SK-N-SH (cell line): ENCODE results near the gene CLDN9. TPM values are rescaled to one million over a fixed set of nuclear protein-coding genes. Genes with fewer than 3 reads are reported as not detected.
A peak's percentile ranks its signal among the peaks of the same experiment; 100 is the strongest.

Source experiments
- CTCF ChIA-PET: fragments of 300-600, 350-600 bp; formaldehyde crosslinking; extraction: SDS; loops from one replicate; lab custom pipeline; 2021; lab: Yijun Ruan, JAX
- POLR2A ChIA-PET: fragments of 350-600 bp; sonication (Branson Sonifier 250); formaldehyde crosslinking; extraction: SDS; loops from one replicate; lab custom pipeline; 2020; ENCODE audit warnings: antibody characterized with exemption, inconsistent platforms; lab: Yijun Ruan, JAX
- DNase-seq: peaks from one replicate; pipeline ENCODE4 v3.0.0; 2012
- H2AFZ ChIP-seq: fragments of 200-600 bp; sonication (generic); 2 replicates; pipeline ENCODE4 v1.8.1; 2016; ENCODE audit warnings: antibody characterized with exemption, mild to moderate bottlenecking, low read depth
- H3F3A ChIP-seq: fragments of 200-600 bp; sonication (generic); replicated peaks from 2 replicates; pipeline ENCODE3; 2016; ENCODE audit warnings: antibody characterized with exemption, mild to moderate bottlenecking; ENCODE audit not compliant: insufficient read depth
- H3K27ac ChIP-seq, 2 experiments: fragments of 200-500 bp in 1 of 2; fragments of 200-600 bp in 1 of 2; sonication (Bioruptor generic) in 1 of 2; sonication (generic), shearing (Covaris generic) in 1 of 2; 2 replicates each; pipeline versions ENCODE4 v1.5.1 to v1.6.1; 2014 to 2016; ENCODE audit warnings: low read depth in 2 of 2, inconsistent platforms in 1 of 2, low read length in 1 of 2, mild to moderate bottlenecking in 1 of 2, mixed read lengths in 1 of 2
- H3K27me3 ChIP-seq: fragments of 200-600 bp; sonication (generic), shearing (Covaris generic); 2 replicates; pipeline ENCODE4 v1.6.1; 2016; ENCODE audit warnings: mixed run types; ENCODE audit not compliant: insufficient read depth
- H3K36me3 ChIP-seq, 2 experiments: fragments of 200-500 bp in 1 of 2; fragments of 200-600 bp in 1 of 2; sonication (Bioruptor generic) in 1 of 2; sonication (generic) in 1 of 2; replicated peaks in 1 of 2; 2 replicates each; pipeline versions ENCODE3 to v1.5.1; 2014 to 2016; ENCODE audit warnings: low read length in 1 of 2, mild to moderate bottlenecking in 1 of 2; ENCODE audit not compliant: insufficient read depth in 2 of 2, control insufficient read depth in 1 of 2
- H3K4me1 ChIP-seq, 2 experiments: fragments of 200-500 bp in 1 of 2; fragments of 200-600 bp in 1 of 2; sonication (Bioruptor generic) in 1 of 2; sonication (generic), shearing (Covaris generic) in 1 of 2; 2 replicates each; pipeline versions ENCODE4 v1.5.1 to v1.6.1; 2014 to 2016; ENCODE audit warnings: low read depth in 1 of 2, low read length in 1 of 2, mixed run types in 1 of 2; ENCODE audit not compliant: insufficient read depth in 2 of 2, control insufficient read depth in 1 of 2
- H3K4me2 ChIP-seq: fragments of 200-600 bp; sonication (generic), shearing (Covaris generic); 2 replicates; pipeline ENCODE4 v1.6.1; 2017; ENCODE audit warnings: mixed run types
- H3K4me3 ChIP-seq, 2 experiments: fragments of 200-500 bp in 1 of 2; fragments of 200-600 bp in 1 of 2; sonication (Bioruptor generic) in 1 of 2; sonication (generic), shearing (Covaris generic) in 1 of 2; 2 replicates each; pipeline versions ENCODE4 v1.5.1 to v1.8.1; 2014 to 2016; ENCODE audit warnings: low read depth in 2 of 2, inconsistent platforms in 1 of 2, low read length in 1 of 2, mild to moderate bottlenecking in 1 of 2, mixed read lengths in 1 of 2, moderate library complexity in 1 of 2
- H3K79me2 ChIP-seq: fragments of 200-600 bp; sonication (generic); 2 replicates; pipeline ENCODE4 v1.8.1; 2017; ENCODE audit warnings: mild to moderate bottlenecking; ENCODE audit not compliant: insufficient read depth
- H3K9ac ChIP-seq: fragments of 200-600 bp; sonication (generic); 2 replicates; pipeline ENCODE4 v1.6.1; 2017; ENCODE audit warnings: mixed run types
- H3K9me2 ChIP-seq: fragments of 200-600 bp; sonication (generic); 2 replicates; pipeline ENCODE4 v1.6.1; 2017; ENCODE audit warnings: mixed run types
- H3K9me3 ChIP-seq: fragments of 200-600 bp; sonication (generic); 2 replicates; pipeline ENCODE4 v1.6.1; 2017; ENCODE audit warnings: mixed run types, mild to moderate bottlenecking, moderate library complexity
- H4K20me1 ChIP-seq: fragments of 200-600 bp; sonication (generic); 2 replicates; pipeline ENCODE4 v1.6.1; 2017; ENCODE audit warnings: mild to moderate bottlenecking, mixed run types; ENCODE audit not compliant: insufficient read depth
- CHD2 ChIP-seq: fragments of 150-350 bp; IDR thresholded peaks from 2 replicates; pipeline ENCODE4 v1.6.1; 2018; ENCODE audit warnings: low read length; ENCODE audit not compliant: partially characterized antibody
- EP300 ChIP-seq, 2 experiments: IDR thresholded peaks; 2 replicates each; pipeline versions ENCODE4 v1.4.0 to v1.6.1; 2012; ENCODE audit warnings: borderline replicate concordance in 1 of 2, low read depth in 1 of 2, low read length in 1 of 2
- FOSL2 ChIP-seq: IDR thresholded peaks from 2 replicates; pipeline ENCODE4 v1.4.0; 2012; ENCODE audit warnings: low read depth, mild to moderate bottlenecking, moderate library complexity, borderline replicate concordance
- FOXJ3 ChIP-seq: sonication (generic); formaldehyde crosslinking; IDR thresholded peaks from 2 replicates; pipeline ENCODE4 v1.5.1; 2020; ENCODE audit warnings: mild to moderate bottlenecking, missing genetic modification reagents
- JUND ChIP-seq: IDR thresholded peaks from 2 replicates; pipeline ENCODE4 v1.4.0; 2012
- MEF2A ChIP-seq: IDR thresholded peaks from 2 replicates; pipeline ENCODE4 v1.4.0; 2012; ENCODE audit warnings: low read depth, borderline replicate concordance
- NRF1 ChIP-seq: IDR thresholded peaks from 2 replicates; pipeline ENCODE4 v1.6.1; 2012; ENCODE audit warnings: low read depth, mild to moderate bottlenecking, low read length
- PBX3 ChIP-seq: IDR thresholded peaks from 2 replicates; pipeline ENCODE4; 2012
- RAD21 ChIP-seq: IDR thresholded peaks from 2 replicates; pipeline ENCODE4 v1.6.1; 2012; ENCODE audit warnings: mild to moderate bottlenecking, low read length
- RXRA ChIP-seq: IDR thresholded peaks from 2 replicates; pipeline ENCODE4 v1.4.0; 2012; ENCODE audit warnings: low read depth, mild to moderate bottlenecking, borderline replicate concordance
- SIN3A ChIP-seq: IDR thresholded peaks from 2 replicates; pipeline ENCODE4 v1.6.1; 2012; ENCODE audit warnings: low read depth, mild to moderate bottlenecking, low read length, moderate library complexity, borderline replicate concordance
- USF2 ChIP-seq: fragments of 150-350 bp; IDR thresholded peaks from 2 replicates; pipeline ENCODE4 v1.6.1; 2017; ENCODE audit warnings: antibody characterized with exemption, low read length, low read depth, borderline replicate concordance
- WGBS: methylation state at CpG from one replicate; pipeline ENCODE4 v1.1.6; 2017; ENCODE audit warnings: low lambda C conversion rate; 5-methylcytosine and 5-hydroxymethylcytosine counted together
- polyA plus RNA-seq, 3 experiments: library from polyadenylated mRNA; depleted of rRNA; stranded (reverse); fragments of >200 nt; gene quantifications; 2 replicates each; pipeline ENCODE4 v1.2.3, GENCODE V29; 2012

The CLDN9 gene
- polyA plus RNA-seq, 1 of the 3 experiments (the other 2 are of a cell fraction): 0.08 TPM

- H3K9me3 ChIP-seq: no peaks in the 10 kb centered on the region
- no peaks in the 10 kb centered on the region for H3K9me2 ChIP-seq
- CTCF ChIA-PET: interaction anchor here (1.0 to 8.2 kb wide), 5 partner anchors 13 to 124 kb away, joined by 3 to 72 read pairs (median 6); partner anchors contain the start of genes CLDN6, HCFC1R1, THOC6 and TNFRSF12A
- no peak overlapping the region for H3K4me3 ChIP-seq
- no peak overlapping the region for H3K4me2 ChIP-seq
- H3K9ac ChIP-seq: no peak overlapping the region
- peaks cover 0 to 3% of the 10 kb centered on the region in 2 experiments; a peak in 1 of 4 replicates for H3K4me1 ChIP-seq
- POLR2A ChIA-PET: no interaction called here
- no peak for TF ChIP-seq NRF1
- TF ChIP-seq MEF2A: no peak
- TF ChIP-seq SIN3A: no peak
- no peak for TF ChIP-seq FOXJ3
- no peak for TF ChIP-seq RXRA
- no peak for TF ChIP-seq PBX3
- no peak for TF ChIP-seq JUND
- TF ChIP-seq FOSL2: no peak
- TF ChIP-seq RAD21: no peak
- TF ChIP-seq USF2: no peak
- no peak for TF ChIP-seq EP300 (IDR thresholded peaks at IDR 0.05; ENCODE audit: borderline replicate concordance in 1 of 2, low read depth in 1 of 2, low read length in 1 of 2)
- no peaks in the 10 kb centered on the region for H3K79me2 ChIP-seq
- H4K20me1 ChIP-seq: no peaks in the 10 kb centered on the region
- H3F3A ChIP-seq: no peaks in the 10 kb centered on the region
- no peak overlapping the region for H2AFZ ChIP-seq
- no peak overlapping the region for H3K27ac ChIP-seq
- H3K36me3 ChIP-seq: no peaks in the 10 kb centered on the region
- 76% methylated on average over 9 of the region's 13 CpGs for WGBS
- no peak for DNase-seq
- H3K27me3 ChIP-seq: no peaks in the 10 kb centered on the region
Measured at GRCh38 chr16:3007059-3007956, 5.4 kb upstream of the CLDN9 start.

GRCh38 chr16:3007957-3008689 is 4.6 kb upstream of the CLDN9 start:
- H3K9me2 ChIP-seq: no peaks in the 10 kb centered on the region
- H3K27me3 ChIP-seq: no peaks in the 10 kb centered on the region
- H3K36me3 ChIP-seq: no peaks in the 10 kb centered on the region
- DNase-seq: no peak
- H3K79me2 ChIP-seq: no peaks in the 10 kb centered on the region
- H3K4me1 ChIP-seq: peaks cover 0 to 3% of the 10 kb centered on the region in 2 experiments; a peak in 1 of 4 replicates
- H3F3A ChIP-seq: no peaks in the 10 kb centered on the region
- peak; percentile 24 for TF ChIP-seq CHD2
- no peak for TF ChIP-seq JUND
- TF ChIP-seq, all 33 proteins: peak for 1
- 76% methylated on average over 13 of the region's 17 CpGs for WGBS
- Histone ChIP-seq H3K4me3 (no peak overlapping the region), H3K9me3 (no peaks in the 10 kb centered on the region), H4K20me1 (no peaks in the 10 kb centered on the region), H3K9ac (no peak overlapping the region), H3K4me2 (no peak overlapping the region), H2AFZ (no peak overlapping the region), H3K27ac (no peak overlapping the region)
- ChIA-PET POLR2A (no interaction called here), CTCF (interaction anchor here (0.6 to 8.2 kb wide), 5 partner anchors 12 to 123 kb away, joined by 3 to 72 read pairs (median 3); partner anchors contain the start of genes CLDN6, HCFC1R1, THOC6 and TNFRSF12A)
